ENCODE results near the gene KNDC1.

Gene KNDC1

DNA sequence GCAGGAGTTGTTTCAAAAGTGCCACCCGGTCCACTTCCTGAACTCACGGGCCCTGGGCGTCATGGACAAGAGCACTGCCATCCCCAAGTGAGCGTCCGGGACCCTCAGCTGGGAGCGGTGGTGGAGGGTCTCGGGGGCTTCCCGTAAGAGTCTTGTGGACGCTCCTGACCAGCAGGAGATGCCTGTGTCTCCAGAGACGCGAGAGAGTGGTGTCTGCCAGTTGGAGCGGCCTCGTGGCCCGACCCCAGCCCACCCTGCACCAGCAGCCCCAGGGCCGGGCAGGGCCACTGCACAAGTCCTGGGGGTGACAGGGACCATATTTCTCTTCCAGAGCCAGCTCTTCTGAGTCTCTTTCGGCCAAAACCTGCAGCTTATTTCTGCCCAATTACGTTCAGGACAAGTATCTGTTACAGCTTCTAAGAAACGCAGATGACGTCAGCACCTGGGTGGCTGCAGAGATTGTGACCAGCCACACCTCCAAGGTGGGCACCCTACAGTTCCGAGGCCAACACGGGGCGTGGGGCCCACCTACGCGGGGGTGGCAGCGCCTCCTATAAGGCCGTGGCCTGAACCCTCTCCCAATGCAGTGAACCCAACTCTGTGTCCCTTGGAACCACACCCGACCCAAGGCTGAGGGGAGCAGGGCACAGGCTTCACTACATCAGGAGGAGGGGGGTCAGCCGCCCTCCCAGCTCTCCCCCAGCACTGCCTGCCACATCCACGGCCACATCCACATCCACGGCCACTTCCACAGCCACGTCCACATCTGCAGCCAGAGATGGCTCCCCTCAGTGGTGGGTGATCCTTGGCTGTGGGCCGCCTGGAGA lies 53.8 kb downstream of the KNDC1 start:
- TF ChIP-seq CTCF (IDR thresholded peaks at IDR 0.05; ENCODE audit: unreplicated experiment in 3 of 3): no peak
- H3K9me3 Mint-ChIP-seq: no peaks in the 10 kb centered on the region
- peaks cover 32% of the 10 kb centered on the region for H3K27me3 Mint-ChIP-seq (ENCODE audit: low read depth)
- H3K27ac Mint-ChIP-seq: no peak overlapping the region
- H3K4me3 Mint-ChIP-seq: no peak overlapping the region
- peaks cover 11% of the 10 kb centered on the region for H3K36me3 Mint-ChIP-seq (ENCODE audit: low read depth)
- no peaks in the 10 kb centered on the region for H3K4me1 Mint-ChIP-seq

DNA sequence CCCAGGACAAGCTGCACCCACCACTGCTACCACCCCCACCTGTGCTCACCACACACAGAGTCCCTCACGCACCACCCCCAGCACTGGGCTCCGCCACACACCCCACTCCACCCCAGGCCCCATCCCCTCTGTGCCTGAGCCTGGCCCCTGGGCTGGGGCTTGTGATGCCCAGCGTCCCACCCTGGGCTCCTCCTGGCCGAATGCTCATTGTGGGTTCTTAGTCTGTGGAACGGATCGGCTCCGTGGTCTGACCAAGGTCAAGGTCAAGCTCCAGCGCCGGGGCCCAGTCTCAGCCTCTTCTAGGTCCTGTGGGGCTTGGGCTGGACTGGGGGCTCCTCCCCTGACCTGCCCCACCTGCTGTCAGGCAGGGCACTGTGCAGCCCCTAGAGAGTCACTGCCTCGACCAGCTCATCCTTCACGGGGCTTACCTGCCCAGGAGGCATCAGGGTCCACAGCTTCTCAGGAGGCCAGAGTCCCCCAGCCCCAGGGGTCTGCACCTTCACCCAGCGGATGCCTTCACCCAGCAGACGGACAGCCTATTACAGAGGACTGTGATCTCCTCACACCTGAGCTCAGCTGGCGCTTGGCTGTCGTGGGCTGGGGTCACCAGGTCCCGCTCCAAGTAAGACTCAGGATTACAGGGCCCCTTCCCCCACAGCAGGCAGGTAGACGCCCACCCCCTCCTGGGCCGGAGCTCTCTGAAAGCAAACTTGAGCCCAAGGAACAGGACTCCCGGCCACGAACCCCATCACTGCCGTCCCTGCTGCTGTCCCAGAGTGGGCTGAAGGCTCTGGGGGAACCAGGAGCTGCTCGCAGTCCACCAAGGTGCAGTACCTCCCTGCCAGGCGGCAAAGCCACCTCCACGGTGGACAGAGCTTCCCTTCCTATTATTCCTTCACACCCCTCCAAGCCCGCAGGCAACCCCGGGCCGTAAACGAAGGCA lies 54.7 kb downstream of the KNDC1 start:
- H3K36me3 Mint-ChIP-seq (ENCODE audit: low read depth): peaks cover 11% of the 10 kb centered on the region
- H3K27ac Mint-ChIP-seq: no peak overlapping the region
- no peak for TF ChIP-seq CTCF (IDR thresholded peaks at IDR 0.05; ENCODE audit: unreplicated experiment in 3 of 3)
- H3K9me3 Mint-ChIP-seq: no peaks in the 10 kb centered on the region
- H3K4me1 Mint-ChIP-seq: no peaks in the 10 kb centered on the region
- H3K27me3 Mint-ChIP-seq (ENCODE audit: low read depth): peaks cover 39% of the 10 kb centered on the region
- no peak overlapping the region for H3K4me3 Mint-ChIP-seq

- H3K27me3 Mint-ChIP-seq (ENCODE audit: low read depth): peaks cover 40% of the 10 kb centered on the region
- no peak for TF ChIP-seq CTCF (IDR thresholded peaks at IDR 0.05; ENCODE audit: unreplicated experiment in 3 of 3)
- no peaks in the 10 kb centered on the region for H3K4me1 Mint-ChIP-seq
- H3K36me3 Mint-ChIP-seq (ENCODE audit: low read depth): peaks cover 11% of the 10 kb centered on the region
- no peak overlapping the region for H3K27ac Mint-ChIP-seq
- H3K9me3 Mint-ChIP-seq: no peaks in the 10 kb centered on the region
- no peak overlapping the region for H3K4me3 Mint-ChIP-seq
Measured at GRCh38 chr10:133215586-133215985, 55.6 kb downstream of the KNDC1 start.

GRCh38 chr10:133216776-133217175 lies 56.8 kb downstream of the KNDC1 start:
- no peaks in the 10 kb centered on the region for H3K9me3 Mint-ChIP-seq
- H3K4me1 Mint-ChIP-seq: no peaks in the 10 kb centered on the region
- no peak overlapping the region for H3K27ac Mint-ChIP-seq
- H3K36me3 Mint-ChIP-seq (ENCODE audit: low read depth): peaks cover 11% of the 10 kb centered on the region
- H3K4me3 Mint-ChIP-seq: no peak overlapping the region
- H3K27me3 Mint-ChIP-seq (ENCODE audit: low read depth): peaks cover 52% of the 10 kb centered on the region
- no peak for TF ChIP-seq CTCF (IDR thresholded peaks at IDR 0.05; ENCODE audit: unreplicated experiment in 3 of 3)

GRCh38 chr10:133217800-133218589 lies 58.0 kb downstream of the KNDC1 start:
- Mint-ChIP-seq H3K9me3 (no peaks in the 10 kb centered on the region), H3K27ac (no peak overlapping the region), H3K4me3 (no peak overlapping the region), H3K27me3 (ENCODE audit: low read depth) (peaks cover 52% of the 10 kb centered on the region), H3K4me1 (no peaks in the 10 kb centered on the region), H3K36me3 (ENCODE audit: low read depth) (peaks cover 7% of the 10 kb centered on the region)
- TF ChIP-seq CTCF (IDR thresholded peaks at IDR 0.05; ENCODE audit: unreplicated experiment in 3 of 3): no peak
